Hematopoietic multipotent progenitor cell (in vitro differentiated cells): Measurements from ENCODE around the gene EHD2. TPM values are rescaled to one million over a fixed set of nuclear protein-coding genes. Genes with fewer than 3 reads are reported as not detected.
A peak's percentile ranks its signal among the peaks of the same experiment; 100 is the strongest.
"Not testable (repeated sequence)": the region's sequence is repeated elsewhere in the genome, so short reads cannot be mapped to it uniquely, and the experiment has no call there.

Experiments used
- DNase-seq, 3 donors: peaks; one replicate each; pipeline ENCODE4 v3.0.0-alpha.2; 2011 to 2015; ENCODE audit warnings: low read depth in 2 of 3, low spot score in 2 of 3
- total RNA-seq: library from RNA; depleted of rRNA; stranded (reverse); fragments of >200 nt; gene quantifications from one replicate; pipeline ENCODE4 v1.2.3, GENCODE V29; 2012

Gene EHD2, protein sequence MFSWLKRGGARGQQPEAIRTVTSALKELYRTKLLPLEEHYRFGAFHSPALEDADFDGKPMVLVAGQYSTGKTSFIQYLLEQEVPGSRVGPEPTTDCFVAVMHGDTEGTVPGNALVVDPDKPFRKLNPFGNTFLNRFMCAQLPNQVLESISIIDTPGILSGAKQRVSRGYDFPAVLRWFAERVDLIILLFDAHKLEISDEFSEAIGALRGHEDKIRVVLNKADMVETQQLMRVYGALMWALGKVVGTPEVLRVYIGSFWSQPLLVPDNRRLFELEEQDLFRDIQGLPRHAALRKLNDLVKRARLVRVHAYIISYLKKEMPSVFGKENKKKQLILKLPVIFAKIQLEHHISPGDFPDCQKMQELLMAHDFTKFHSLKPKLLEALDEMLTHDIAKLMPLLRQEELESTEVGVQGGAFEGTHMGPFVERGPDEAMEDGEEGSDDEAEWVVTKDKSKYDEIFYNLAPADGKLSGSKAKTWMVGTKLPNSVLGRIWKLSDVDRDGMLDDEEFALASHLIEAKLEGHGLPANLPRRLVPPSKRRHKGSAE
- 51.7 TPM for total RNA-seq

DNA sequence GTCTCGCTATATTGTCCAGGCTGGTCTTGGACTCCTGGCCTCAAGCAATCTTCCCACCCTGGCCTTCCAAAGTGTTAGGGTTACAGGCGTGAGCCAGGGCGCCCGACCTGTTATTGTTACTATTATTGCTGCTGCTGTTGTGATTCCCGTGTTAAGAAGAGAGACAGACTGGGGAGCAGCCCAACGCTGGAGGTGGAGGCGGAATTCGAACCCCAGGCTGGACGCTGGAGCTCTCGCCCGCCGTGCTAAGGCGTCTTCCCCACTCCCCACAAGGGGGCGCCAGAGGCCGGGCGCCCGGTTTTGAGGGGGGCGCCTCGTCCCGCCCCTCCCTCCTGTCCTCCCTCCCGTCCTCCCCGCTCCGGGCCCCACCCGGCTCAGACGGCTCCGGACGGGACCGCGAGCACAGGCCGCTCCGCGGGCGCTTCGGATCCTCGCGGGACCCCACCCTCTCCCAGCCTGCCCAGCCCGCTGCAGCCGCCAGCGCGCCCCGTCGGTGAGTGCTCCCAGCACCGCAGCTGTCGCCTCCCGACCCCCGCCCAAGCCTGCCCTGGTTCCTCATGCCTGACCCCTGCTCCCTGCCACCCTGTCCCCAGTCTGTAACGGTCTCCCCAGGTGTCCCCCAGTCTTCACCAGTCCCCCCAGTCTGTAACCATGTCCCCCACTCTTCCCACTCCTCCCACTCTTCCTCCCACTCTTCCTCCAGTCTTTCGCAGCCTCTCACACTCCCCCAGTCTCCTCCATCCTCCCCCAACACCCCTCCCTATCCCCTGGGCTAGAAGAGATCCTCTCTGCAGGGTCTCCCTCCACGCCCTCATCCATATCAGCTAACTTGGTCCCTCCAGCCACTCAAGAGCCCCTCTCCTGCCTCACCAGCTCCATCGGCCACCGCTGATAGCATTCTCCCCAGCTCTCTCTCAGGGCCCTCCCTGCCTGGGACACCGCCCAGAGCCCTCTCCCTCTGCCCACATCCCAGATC lies at the start of gene EHD2:
Gene EHD2, plus strand, starts transcription at position 377 of the 976 bp plus-strand sequence. CDS start 3,191 bp downstream, outside the sequence.
- DNase-seq: peak in 2 of 3 donors; percentile 70 to 77

GRCh38 chr19:47663435-47663910 lies 49.7 kb upstream of the EHD2 start:
- no peak for DNase-seq

DNA sequence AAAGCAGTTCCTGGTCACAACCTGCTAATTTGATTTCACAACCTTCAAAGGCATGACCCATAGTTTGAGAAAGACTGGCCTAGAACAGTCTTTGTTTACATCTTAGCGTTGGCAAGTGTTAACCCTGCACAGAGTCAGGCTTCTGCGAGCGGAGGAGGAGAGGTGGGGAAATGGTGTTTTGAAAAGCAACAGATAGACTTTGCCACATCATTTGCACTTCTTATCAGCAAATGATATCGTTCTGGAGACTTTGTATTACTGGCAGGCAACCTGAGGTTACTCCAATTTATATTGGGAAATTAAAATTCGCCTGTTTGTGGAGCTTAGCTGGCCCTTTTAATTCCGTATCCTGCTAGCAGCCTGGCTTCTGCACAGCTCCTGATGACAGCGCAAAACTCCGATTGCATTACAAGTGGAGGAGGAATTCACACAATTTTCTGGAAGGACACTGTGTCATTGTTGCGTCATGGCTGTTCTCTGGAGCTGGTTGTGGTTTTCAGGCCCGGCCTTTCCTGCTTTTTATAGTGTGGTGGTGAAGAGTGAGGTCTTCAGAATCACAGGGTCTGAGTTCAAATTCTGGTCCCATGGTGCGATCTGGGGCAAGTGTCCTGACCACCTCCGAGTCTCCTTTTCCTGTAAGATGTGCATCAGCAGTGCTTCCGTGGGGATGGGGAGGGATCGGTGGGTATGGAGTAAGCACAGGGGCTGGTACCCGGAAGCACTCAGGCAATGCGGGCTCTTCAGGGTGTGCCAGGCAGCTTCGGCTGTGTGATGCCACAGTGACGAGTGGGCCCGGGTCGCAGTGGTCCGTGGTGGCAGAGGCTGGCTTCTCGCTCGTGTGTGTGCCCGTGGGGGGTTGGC lies 49.1 kb upstream of the EHD2 start:
- DNase-seq: no peak

DNA sequence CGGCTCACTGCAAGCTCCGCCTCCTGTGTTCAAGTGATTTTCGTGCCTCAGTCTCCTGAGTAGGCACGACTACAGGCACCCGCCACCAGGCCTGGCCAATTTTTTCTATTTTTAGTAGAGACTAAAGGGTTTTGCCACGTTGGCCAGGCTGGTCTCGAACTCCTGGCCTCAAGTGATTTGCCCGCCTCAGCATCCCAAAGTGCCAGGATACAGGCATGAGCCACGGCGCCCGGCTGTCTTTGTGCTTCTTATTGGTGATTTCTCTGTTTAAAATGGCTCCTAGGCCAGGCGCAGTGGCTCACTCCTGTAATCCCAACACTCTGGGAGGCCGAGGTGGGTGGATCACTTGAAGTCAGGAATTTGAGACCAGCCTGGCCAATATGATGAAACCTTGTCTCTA lies 44.7 kb upstream of the EHD2 start:
- DNase-seq: not testable (repeated sequence)

DNA sequence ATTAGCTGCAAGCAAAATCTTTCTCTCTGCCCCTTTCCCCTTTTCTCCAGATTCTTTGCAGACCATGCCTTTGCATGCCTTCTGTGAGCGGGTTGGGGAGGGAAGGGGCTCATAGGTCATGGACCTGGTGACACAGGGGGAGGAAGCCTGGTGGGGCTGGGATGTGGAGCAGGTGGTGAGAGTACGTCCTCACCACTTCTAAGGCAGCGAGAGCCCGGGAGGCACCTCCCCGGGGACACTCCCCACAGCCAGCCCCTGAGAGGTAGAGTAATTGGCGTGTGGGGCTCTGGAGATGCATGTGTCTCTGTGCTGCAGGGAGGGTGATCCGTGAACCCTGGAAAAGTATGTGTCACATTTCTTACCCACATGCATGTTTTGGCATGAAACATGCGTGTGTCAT lies 42.5 kb upstream of the EHD2 start:
- no peak for DNase-seq

GRCh38 chr19:47671499-47671898 lies 41.7 kb upstream of the EHD2 start:
- no peak for DNase-seq

- no peak for DNase-seq
Measured at GRCh38 chr19:47673426-47673825, 39.8 kb upstream of the EHD2 start.

DNA sequence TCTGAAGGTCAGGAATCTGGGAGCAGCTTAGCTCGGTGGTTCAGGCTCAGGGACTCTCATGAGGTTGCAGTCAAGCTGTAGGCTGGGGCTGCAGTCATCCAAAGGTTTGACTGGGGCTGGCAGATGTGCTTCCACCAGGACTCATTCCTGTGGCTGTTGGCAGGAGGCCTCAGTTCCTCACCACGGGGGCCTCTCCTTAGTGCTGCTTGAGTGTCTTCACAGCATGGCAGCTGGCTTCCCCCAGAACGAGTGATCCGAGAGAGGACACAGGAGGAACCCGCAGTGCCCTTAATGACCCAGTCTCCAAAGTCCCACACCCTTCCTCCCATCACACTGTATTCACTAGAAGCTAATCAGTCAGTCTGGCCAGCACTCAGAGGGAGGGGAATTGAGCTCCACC lies 38.7 kb upstream of the EHD2 start:
- DNase-seq: no peak

DNA sequence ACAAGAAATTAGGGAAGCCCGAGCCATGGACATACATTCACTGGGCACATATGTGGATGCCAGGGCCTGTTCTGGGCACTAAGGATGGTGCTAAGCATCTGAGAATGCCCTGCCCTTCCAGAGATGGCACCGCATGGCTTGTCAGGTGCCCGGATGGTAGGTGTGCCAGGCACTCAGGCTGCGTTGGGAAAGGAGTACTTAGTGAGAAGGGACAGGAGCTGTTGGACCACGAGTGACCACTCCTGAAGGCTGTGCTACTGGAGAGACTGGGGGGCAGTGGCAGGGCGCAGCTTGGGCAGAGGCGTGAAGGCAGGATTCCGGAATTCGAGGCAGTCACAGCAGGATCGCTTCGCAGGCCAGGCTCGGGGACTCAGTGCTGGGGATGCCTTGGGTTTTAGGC lies 38.0 kb upstream of the EHD2 start:
- no peak for DNase-seq

DNA sequence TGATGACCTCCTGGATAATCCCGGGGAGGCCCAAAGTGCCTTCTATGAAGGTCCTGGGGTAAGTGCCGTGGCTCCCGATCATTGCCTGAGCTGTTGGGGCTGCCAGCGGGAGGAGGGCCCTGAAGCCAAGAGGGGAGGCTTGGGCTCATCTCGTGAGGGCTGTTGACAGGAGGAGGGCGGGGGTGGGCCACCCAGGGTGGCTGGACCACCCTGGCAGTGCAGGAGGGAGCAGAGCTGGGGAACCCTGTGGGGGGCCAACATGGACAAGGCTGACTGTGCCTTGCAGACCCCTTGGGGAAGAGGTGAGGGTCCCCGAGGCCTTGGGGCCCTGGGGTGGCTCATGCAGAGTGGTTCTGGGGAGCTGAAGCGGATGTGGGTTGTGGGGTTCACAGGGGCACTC lies 37.4 kb upstream of the EHD2 start:
- DNase-seq: no peak

GRCh38 chr19:47676811-47677210 lies 36.4 kb upstream of the EHD2 start:
- DNase-seq: no peak

GRCh38 chr19:47679251-47679900 lies 33.8 kb upstream of the EHD2 start:
- DNase-seq: no peak

- no peak for DNase-seq
Measured at GRCh38 chr19:47679922-47680857, 33.0 kb upstream of the EHD2 start.

DNA sequence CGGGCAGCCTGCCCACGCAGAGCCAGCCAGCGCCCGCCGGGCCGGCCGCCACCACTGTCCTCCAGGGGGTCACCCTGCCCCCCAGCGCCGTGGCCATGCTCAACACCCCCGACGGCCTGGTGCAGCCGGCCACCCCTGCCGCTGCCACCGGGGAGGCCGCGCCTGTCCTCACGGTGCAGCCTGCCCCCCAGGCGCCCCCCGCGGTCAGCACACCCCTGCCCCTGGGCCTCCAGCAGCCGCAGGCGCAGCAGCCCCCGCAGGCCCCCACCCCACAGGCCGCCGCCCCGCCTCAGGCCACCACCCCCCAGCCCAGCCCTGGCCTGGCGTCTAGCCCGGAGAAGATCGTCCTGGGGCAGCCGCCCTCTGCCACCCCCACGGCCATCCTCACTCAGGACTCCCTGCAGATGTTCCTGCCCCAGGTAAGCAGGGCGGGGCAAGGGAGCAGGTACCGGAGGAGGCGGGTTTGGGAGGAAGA lies 32.3 kb upstream of the EHD2 start:
- no peak for DNase-seq

DNA sequence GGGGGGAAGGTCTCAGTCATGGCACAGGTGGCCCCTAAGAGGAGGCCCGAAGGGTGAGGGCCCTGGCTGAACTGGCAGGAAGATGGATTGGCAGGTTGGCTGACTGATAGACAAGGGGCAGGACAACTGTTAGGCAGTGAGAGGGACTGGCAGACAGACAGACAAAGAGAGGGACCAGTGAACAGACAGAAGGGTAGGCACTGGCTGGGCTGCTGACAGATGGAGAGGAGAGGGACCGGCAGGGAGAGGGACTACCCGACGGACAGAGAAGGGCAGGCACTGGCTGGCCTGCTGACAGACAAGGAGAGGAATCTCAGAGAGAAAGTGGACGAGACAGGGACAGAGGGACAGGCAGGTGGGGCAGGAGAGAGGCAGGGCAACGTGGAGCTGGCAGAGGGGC lies 31.8 kb upstream of the EHD2 start:
- no peak for DNase-seq

GRCh38 chr19:47681936-47682335 lies 31.3 kb upstream of the EHD2 start:
- DNase-seq: no peak

DNA sequence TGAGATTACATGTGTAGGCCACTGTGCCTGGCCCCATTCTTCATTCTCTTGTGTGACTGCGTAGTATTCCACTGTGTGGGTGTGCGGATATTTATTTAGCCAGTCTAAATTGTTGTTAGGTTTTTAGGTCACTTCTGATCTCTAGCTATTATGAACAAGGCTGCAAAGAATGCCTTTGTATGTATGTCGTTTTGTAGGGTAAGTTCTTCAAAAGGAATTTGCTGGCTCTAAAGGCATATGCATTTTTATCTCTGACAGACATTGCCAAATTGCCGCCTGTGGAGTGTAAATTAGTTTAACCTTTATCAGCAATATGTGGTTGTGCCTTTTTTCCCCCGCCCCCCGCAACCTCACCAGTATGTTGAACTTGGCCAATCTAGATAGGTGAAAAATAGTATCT lies 30.3 kb upstream of the EHD2 start:
- no peak for DNase-seq

- DNase-seq: no peak
Measured at GRCh38 chr19:47686679-47687450, 26.4 kb upstream of the EHD2 start.
